ENCODE measurements around the gene TINAG.

The TINAG gene

GRCh38 chr6:54335871-54336270 lies 27.6 kb downstream of the TINAG start:
- no peak overlapping the region for H3K4me3 ChIP-seq (ENCODE audit: low read depth, low read length)
- TF ChIP-seq CTCF (IDR thresholded peaks at IDR 0.05; ENCODE audit: insufficient read depth, low read depth, low read length, missing control alignments), result no peak
- DNase-seq (ENCODE audit: low read depth), result no peak

- H3K4me3 ChIP-seq (ENCODE audit: low read depth, low read length), result no peak overlapping the region
- TF ChIP-seq CTCF (IDR thresholded peaks at IDR 0.05; ENCODE audit: insufficient read depth, low read depth, low read length, missing control alignments), result no peak
- DNase-seq (ENCODE audit: low read depth), result no peak
These were observed 45.7 kb downstream of the TINAG start for GRCh38 chr6:54353975-54354374.

GRCh38 chr6:54354608-54355007 lies 46.4 kb downstream of the TINAG start:
- no peak overlapping the region for H3K4me3 ChIP-seq (ENCODE audit: low read depth, low read length)
- no peak for DNase-seq (ENCODE audit: low read depth)
- TF ChIP-seq CTCF (IDR thresholded peaks at IDR 0.05; ENCODE audit: insufficient read depth, low read depth, low read length, missing control alignments), result no peak

GRCh38 chr6:54357141-54357540 lies 48.9 kb downstream of the TINAG start:
- no peak for DNase-seq (ENCODE audit: low read depth)
- TF ChIP-seq CTCF (IDR thresholded peaks at IDR 0.05; ENCODE audit: insufficient read depth, low read depth, low read length, missing control alignments), result no peak
- no peak overlapping the region for H3K4me3 ChIP-seq (ENCODE audit: low read depth, low read length)

- TF ChIP-seq CTCF (IDR thresholded peaks at IDR 0.05; ENCODE audit: insufficient read depth, low read depth, low read length, missing control alignments), result no peak
- no peak overlapping the region for H3K4me3 ChIP-seq (ENCODE audit: low read depth, low read length)
- DNase-seq (ENCODE audit: low read depth), result no peak
These were observed 52.9 kb downstream of the TINAG start for GRCh38 chr6:54361188-54361587.

- DNase-seq (ENCODE audit: low read depth), result no peak
- TF ChIP-seq CTCF (IDR thresholded peaks at IDR 0.05; ENCODE audit: insufficient read depth, low read depth, low read length, missing control alignments), result no peak
- H3K4me3 ChIP-seq (ENCODE audit: low read depth, low read length), result no peak overlapping the region
These were observed 53.5 kb downstream of the TINAG start for GRCh38 chr6:54361734-54362133.

GRCh38 chr6:54366667-54367327 lies 58.6 kb downstream of the TINAG start:
- TF ChIP-seq CTCF (IDR thresholded peaks at IDR 0.05; ENCODE audit: insufficient read depth, low read depth, low read length, missing control alignments), result no peak
- no peak overlapping the region for H3K4me3 ChIP-seq (ENCODE audit: low read depth, low read length)
- no peak for DNase-seq (ENCODE audit: low read depth)

Measured in GM12865 (cell line).